ENCODE results near the gene TLE2.

TLE2 gene

GRCh38 chr19:3008994-3009393, 20.1 kb downstream of the TLE2 start:
- H3K4me3 Mint-ChIP-seq = no peak overlapping the region
- no peak for TF ChIP-seq CTCF (IDR thresholded peaks at IDR 0.05; ENCODE audit: unreplicated experiment in 3 of 3)
- H3K27ac Mint-ChIP-seq = no peak overlapping the region
- no peaks in the 10 kb centered on the region for H3K4me1 Mint-ChIP-seq
- H3K9me3 Mint-ChIP-seq = no peaks in the 10 kb centered on the region
- peaks cover 23% of the 10 kb centered on the region for H3K27me3 Mint-ChIP-seq (ENCODE audit: low read depth)
- H3K36me3 Mint-ChIP-seq (ENCODE audit: low read depth) = peaks cover 4% of the 10 kb centered on the region

GRCh38 chr19:3007975-3008374, 21.1 kb downstream of the TLE2 start:
- Mint-ChIP-seq H3K4me3 (no peak overlapping the region), H3K36me3 (ENCODE audit: low read depth) (no peaks in the 10 kb centered on the region), H3K9me3 (no peaks in the 10 kb centered on the region), H3K27me3 (ENCODE audit: low read depth) (peaks cover 22% of the 10 kb centered on the region), H3K4me1 (no peaks in the 10 kb centered on the region), H3K27ac (no peak overlapping the region)
- no peak for TF ChIP-seq CTCF (IDR thresholded peaks at IDR 0.05; ENCODE audit: unreplicated experiment in 3 of 3)

GRCh38 chr19:3006075-3006767, 22.9 kb downstream of the TLE2 start:
- Mint-ChIP-seq H3K9me3 (no peaks in the 10 kb centered on the region), H3K4me1 (no peaks in the 10 kb centered on the region), H3K4me3 (no peak overlapping the region), H3K36me3 (ENCODE audit: low read depth) (peaks cover 3% of the 10 kb centered on the region), H3K27me3 (ENCODE audit: low read depth) (peaks cover 22% of the 10 kb centered on the region), H3K27ac (no peak overlapping the region)
- TF ChIP-seq CTCF (IDR thresholded peaks at IDR 0.05; ENCODE audit: unreplicated experiment in 3 of 3) = no peak

- no peak overlapping the region for H3K4me3 Mint-ChIP-seq
- no peaks in the 10 kb centered on the region for H3K4me1 Mint-ChIP-seq
- no peaks in the 10 kb centered on the region for H3K9me3 Mint-ChIP-seq
- peaks cover 3% of the 10 kb centered on the region for H3K36me3 Mint-ChIP-seq (ENCODE audit: low read depth)
- no peak for TF ChIP-seq CTCF (IDR thresholded peaks at IDR 0.05; ENCODE audit: unreplicated experiment in 3 of 3)
- H3K27me3 Mint-ChIP-seq (ENCODE audit: low read depth) = peaks cover 22% of the 10 kb centered on the region
- no peak overlapping the region for H3K27ac Mint-ChIP-seq
Observed at GRCh38 chr19:3005345-3005744, 23.7 kb downstream of the TLE2 start.

GRCh38 chr19:3004522-3004921, 24.6 kb downstream of the TLE2 start:
- peaks cover 17% of the 10 kb centered on the region for H3K27me3 Mint-ChIP-seq (ENCODE audit: low read depth)
- H3K4me1 Mint-ChIP-seq = no peaks in the 10 kb centered on the region
- no peaks in the 10 kb centered on the region for H3K9me3 Mint-ChIP-seq
- H3K36me3 Mint-ChIP-seq (ENCODE audit: low read depth) = peaks cover 3% of the 10 kb centered on the region
- no peak overlapping the region for H3K4me3 Mint-ChIP-seq
- no peak for TF ChIP-seq CTCF (IDR thresholded peaks at IDR 0.05; ENCODE audit: unreplicated experiment in 3 of 3)
- no peak overlapping the region for H3K27ac Mint-ChIP-seq

- TF ChIP-seq CTCF (IDR thresholded peaks at IDR 0.05; ENCODE audit: unreplicated experiment in 3 of 3) = no peak
- Mint-ChIP-seq H3K4me3 (no peak overlapping the region), H3K27ac (no peak overlapping the region), H3K27me3 (ENCODE audit: low read depth) (peaks cover 14% of the 10 kb centered on the region), H3K36me3 (ENCODE audit: low read depth) (peaks cover 11% of the 10 kb centered on the region), H3K4me1 (no peaks in the 10 kb centered on the region), H3K9me3 (peaks cover 3% of the 10 kb centered on the region)
Observed at GRCh38 chr19:3003046-3003445, 26.0 kb downstream of the TLE2 start.

All from nephron (organoid).